Measurements from ENCODE around the gene ARF1.

DNA sequence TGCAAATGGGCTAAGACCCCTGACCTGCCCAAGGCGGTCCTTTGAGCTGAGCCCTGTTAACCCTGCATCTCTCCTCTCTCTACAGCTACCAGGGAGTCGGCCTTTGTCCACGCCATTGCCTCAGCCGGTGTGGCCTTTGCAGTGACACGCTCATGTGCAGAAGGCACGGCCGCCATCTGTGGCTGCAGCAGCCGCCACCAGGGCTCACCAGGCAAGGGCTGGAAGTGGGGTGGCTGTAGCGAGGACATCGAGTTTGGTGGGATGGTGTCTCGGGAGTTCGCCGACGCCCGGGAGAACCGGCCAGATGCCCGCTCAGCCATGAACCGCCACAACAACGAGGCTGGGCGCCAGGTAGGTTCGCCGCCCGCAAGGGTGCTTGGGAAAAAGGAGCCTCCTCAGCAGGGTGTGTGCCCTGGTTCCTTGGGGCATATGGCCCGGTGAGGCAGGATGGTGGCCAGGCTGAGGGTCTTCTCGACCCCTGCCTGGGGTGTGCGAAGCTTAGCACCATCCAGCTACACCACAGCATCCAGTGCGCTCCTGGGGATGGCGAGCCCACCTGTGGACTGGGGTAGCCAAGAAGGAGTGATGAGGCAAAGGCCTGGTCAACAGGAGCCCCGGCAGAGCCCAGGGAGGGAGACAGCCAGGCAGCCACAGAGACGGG lies 31.8 kb upstream of the ARF1 start:
- no peak for TF ChIP-seq POLR2A (IDR thresholded peaks at IDR 0.05; ENCODE audit: low read depth, low read length)
- no peak for TF ChIP-seq POLR2AphosphoS5 (IDR thresholded peaks at IDR 0.05; ENCODE audit: low read depth, low read length)
- no peak for TF ChIP-seq TAF1 (IDR thresholded peaks at IDR 0.05; ENCODE audit: borderline replicate concordance, low read depth, low read length)

All from GM12892 (cell line).